HEK293T (cell line): ENCODE results near the gene CREB3L4.

Experiments used
- FOXM1 ChIP-seq: fragments of 450-650 bp; IDR thresholded peaks from 2 replicates; pipeline ENCODE4 v1.6.1; 2017; ENCODE audit warnings: mild to moderate bottlenecking, borderline replicate concordance
- L3MBTL2 ChIP-seq: fragments of 450-650 bp; conservative IDR thresholded peaks from 2 replicates; pipeline ENCODE4 v1.6.1; 2016; ENCODE audit warnings: mild to moderate bottlenecking
- SP1 ChIP-seq: fragments of 450-650 bp; IDR thresholded peaks from 2 replicates; pipeline ENCODE4 v1.6.1; 2017
- SUZ12 ChIP-seq: fragments of 450-650 bp; IDR thresholded peaks from 2 replicates; pipeline ENCODE4 v1.6.1; 2016; ENCODE audit warnings: mild to moderate bottlenecking

GRCh38 chr1:153976819-153977249, 9.1 kb downstream of the CREB3L4 start:
- TF ChIP-seq SUZ12: no peak
- no peak for TF ChIP-seq FOXM1
- TF ChIP-seq L3MBTL2: no peak
- no peak for TF ChIP-seq SP1
